ENCODE measurements around the gene SH3BP1.
A peak's percentile ranks its signal among the peaks of the same experiment; 100 is the strongest.
"Not testable (repeated sequence)": the region's sequence is repeated elsewhere in the genome, so short reads cannot be mapped to it uniquely, and the experiment has no call there.

SH3BP1 gene

DNA sequence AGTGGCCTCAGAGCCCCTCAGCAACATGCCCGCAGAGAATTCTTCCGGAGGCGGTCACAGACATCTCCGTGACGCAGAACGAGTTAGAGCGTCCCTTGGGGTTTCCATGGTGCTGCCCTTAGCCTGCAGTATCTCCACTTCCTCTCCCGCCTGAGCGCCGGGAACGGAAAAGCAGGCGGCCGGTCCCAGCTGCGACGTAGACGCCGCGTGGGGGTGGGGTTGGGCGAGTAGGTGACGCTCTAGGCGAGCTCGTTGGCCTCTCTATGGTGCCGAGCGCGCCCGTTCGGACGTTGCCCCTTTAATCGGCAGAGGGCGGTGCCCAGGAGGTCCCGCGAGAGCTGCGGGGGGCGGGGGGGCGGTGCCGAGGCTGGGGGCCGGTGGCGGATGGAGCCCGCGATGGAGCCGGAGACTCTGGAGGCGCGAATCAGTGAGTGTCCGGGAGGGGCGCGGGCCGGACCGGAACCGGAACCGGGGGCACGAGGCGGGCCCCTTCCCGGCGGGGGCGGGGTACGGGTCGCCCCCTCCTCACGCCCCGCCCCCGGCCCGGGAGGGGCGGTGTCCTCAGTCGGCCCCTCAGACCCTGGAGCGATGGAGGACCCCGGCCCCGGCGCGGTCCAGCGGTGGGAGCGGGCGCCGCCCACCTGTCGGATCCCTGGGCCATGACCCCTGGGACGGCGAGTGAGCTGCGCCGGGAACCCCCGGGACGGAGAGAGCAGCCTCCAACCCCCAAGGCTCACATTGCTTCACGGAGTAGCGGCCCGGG, 30.8 kb upstream of the SH3BP1 start, which contains the start of gene GGA1:
GGA1 (plus strand) TSS at position 358 of the 763 bp plus-strand sequence; CDS start at position 385, 27 bp downstream.
- H2AK5ac ChIP-seq (ENCODE audit: low read length, severe bottlenecking): peak within 1 kb of the TSS; percentile 79
- peak; percentile 99 for DNase-seq
- peak within 1 kb of the TSS; percentile 92 to 96 for H3K4ac ChIP-seq (ENCODE audit: low read depth in 1 of 2, low read length in 2 of 2)
- H2BK120ac ChIP-seq (ENCODE audit: low read depth, low read length): peak within 1 kb of the TSS; percentile 96
- peak within 1 kb of the TSS; percentile 94 for H4K91ac ChIP-seq (ENCODE audit: low read length)
- peak within 1 kb of the TSS in 1 of 2 experiments; percentile 80 for H2BK12ac ChIP-seq (ENCODE audit: low read length in 2 of 2)
- H3K4me1 ChIP-seq (ENCODE audit: control insufficient read depth, insufficient read depth, low read depth, low read length): peaks cover 20% of the 10 kb centered on the region
- peaks cover 12% of the 10 kb centered on the region for H3K79me1 ChIP-seq (replicated peaks; ENCODE audit: low read length, poor library complexity, severe bottlenecking)
- peak within 1 kb of the TSS; percentile 94 for H2BK15ac ChIP-seq (ENCODE audit: low read depth, poor library complexity, severe bottlenecking)
- peak within 1 kb of the TSS; percentile 90 for H4K8ac ChIP-seq (ENCODE audit: low read length)
- no peaks in the 10 kb centered on the region for H3K9me3 ChIP-seq (ENCODE audit: control insufficient read depth, low read length)
- peak within 1 kb of the TSS; percentile 98 for H3K27ac ChIP-seq (ENCODE audit: low read length, poor library complexity, severe bottlenecking)
- H3K9ac ChIP-seq (ENCODE audit: low read length): peak within 1 kb of the TSS; percentile 95
- H2AFZ ChIP-seq (ENCODE audit: low read depth, low read length): peak within 1 kb of the TSS; percentile 94
- H3K18ac ChIP-seq (ENCODE audit: low read depth in 1 of 2, low read length in 2 of 2): peak within 1 kb of the TSS; percentile 90 to 94
- H3K4me3 ChIP-seq (ENCODE audit: insufficient read depth in 1 of 2, low read depth in 1 of 2, low read length in 2 of 2): peak within 1 kb of the TSS; percentile 93 to 99
- peaks cover 0 to 11% of the 10 kb centered on the region in 2 experiments for H3K36me3 ChIP-seq (ENCODE audit: control insufficient read depth in 1 of 2, insufficient read depth in 2 of 2, low read depth in 1 of 2, low read length in 2 of 2)
- peak within 1 kb of the TSS; percentile 91 for H3K4me2 ChIP-seq (ENCODE audit: low read length, poor library complexity, severe bottlenecking)
- WGBS: under 1% methylated on average over 74 of the region's 82 CpGs
- H3K27me3 ChIP-seq (ENCODE audit: control insufficient read depth in 1 of 2, insufficient read depth in 1 of 2, low read length in 2 of 2): peaks cover 8 to 10% of the 10 kb centered on the region in 2 experiments
- H3K14ac ChIP-seq (ENCODE audit: low read length in 2 of 2): peak within 1 kb of the TSS in 1 of 2 experiments; percentile 95
- peak within 1 kb of the TSS; percentile 91 for H2BK5ac ChIP-seq (ENCODE audit: low read depth, low read length, poor library complexity, severe bottlenecking)
- H3K23ac ChIP-seq (ENCODE audit: low read length in 2 of 2): peak within 1 kb of the TSS in 1 of 2 experiments; percentile 98

DNA sequence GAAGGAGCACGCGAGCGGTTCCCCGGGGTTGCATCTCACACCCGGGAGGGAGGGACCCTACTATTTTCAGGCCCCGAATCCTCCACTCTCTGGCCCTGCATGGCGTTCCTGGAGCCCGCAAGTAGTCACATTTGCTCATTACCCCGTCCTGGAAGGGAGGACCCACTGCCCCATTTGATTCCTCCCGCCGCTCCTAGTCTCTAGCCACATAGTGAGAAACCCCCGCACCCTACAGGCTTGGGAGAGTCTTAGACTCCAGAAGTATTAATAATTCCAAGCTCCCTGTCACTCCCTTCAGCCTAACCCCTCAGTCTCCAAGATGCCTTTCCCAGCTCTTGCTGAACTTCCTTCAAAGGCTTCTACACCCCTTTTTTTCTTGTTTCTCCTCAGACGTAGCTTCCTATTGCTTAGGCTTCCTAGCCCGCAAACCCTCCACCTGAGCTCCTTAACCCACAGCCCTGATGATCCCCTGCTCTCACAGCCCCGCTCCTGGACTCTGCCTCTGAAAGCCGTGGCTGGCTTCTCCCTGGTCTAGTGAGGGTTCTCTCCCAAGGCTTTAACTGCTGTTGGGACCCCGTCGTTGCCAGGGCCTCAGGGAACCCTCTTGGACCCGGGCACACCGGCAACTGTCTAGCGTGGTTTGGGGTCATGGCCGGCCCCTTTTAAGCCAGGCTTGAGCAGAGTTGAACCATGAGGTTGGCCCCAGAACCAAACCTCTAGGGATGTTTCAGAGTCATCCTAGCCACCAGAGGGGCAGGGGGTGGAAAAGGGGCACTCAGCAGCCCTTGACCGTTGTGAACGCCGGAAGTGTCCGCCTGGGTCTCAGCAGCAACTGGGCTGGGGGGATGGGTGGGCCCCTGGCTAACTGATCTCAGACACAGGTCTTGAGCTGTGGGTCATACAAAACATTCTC, 30.0 kb upstream of the SH3BP1 start:
- no peaks in the 10 kb centered on the region for H3K9me3 ChIP-seq (ENCODE audit: control insufficient read depth, low read length)
- peak overlapping the region; percentile 91 for H3K4me2 ChIP-seq (ENCODE audit: low read length, poor library complexity, severe bottlenecking)
- H3K4me1 ChIP-seq (ENCODE audit: control insufficient read depth, insufficient read depth, low read depth, low read length): peaks cover 20% of the 10 kb centered on the region
- H3K18ac ChIP-seq (ENCODE audit: low read depth in 1 of 2, low read length in 2 of 2): peak overlapping the region; percentile 90 to 91
- H4K91ac ChIP-seq (ENCODE audit: low read length): peak overlapping the region; percentile 76
- peak overlapping the region; percentile 79 for H3K27ac ChIP-seq (ENCODE audit: low read length, poor library complexity, severe bottlenecking)
- WGBS: 16% methylated on average over 26 of the region's 26 CpGs
- peak; percentile 62 for DNase-seq
- H2BK120ac ChIP-seq (ENCODE audit: low read depth, low read length): peak overlapping the region; percentile 96
- peak overlapping the region in 1 of 2 experiments; percentile 80 for H2BK12ac ChIP-seq (ENCODE audit: low read length in 2 of 2)
- peaks cover 6 to 19% of the 10 kb centered on the region in 2 experiments for H3K36me3 ChIP-seq (ENCODE audit: control insufficient read depth in 1 of 2, insufficient read depth in 2 of 2, low read depth in 1 of 2, low read length in 2 of 2)
- H2BK15ac ChIP-seq (ENCODE audit: low read depth, poor library complexity, severe bottlenecking): peak overlapping the region; percentile 87
- peak overlapping the region in 1 of 2 experiments; percentile 95 for H3K14ac ChIP-seq (ENCODE audit: low read length in 2 of 2)
- peaks cover 8 to 10% of the 10 kb centered on the region in 2 experiments for H3K27me3 ChIP-seq (ENCODE audit: control insufficient read depth in 1 of 2, insufficient read depth in 1 of 2, low read length in 2 of 2)
- H3K4me3 ChIP-seq (ENCODE audit: insufficient read depth in 1 of 2, low read depth in 1 of 2, low read length in 2 of 2): peak overlapping the region; percentile 93 to 99
- H3K23ac ChIP-seq (ENCODE audit: low read length in 2 of 2): peak overlapping the region in 1 of 2 experiments; percentile 98
- H3K9ac ChIP-seq (ENCODE audit: low read length): peak overlapping the region; percentile 95
- peak overlapping the region; percentile 94 for H2AFZ ChIP-seq (ENCODE audit: low read depth, low read length)
- H3K4ac ChIP-seq (ENCODE audit: low read depth in 1 of 2, low read length in 2 of 2): peak overlapping the region; percentile 92 to 96
- peak overlapping the region; percentile 88 for H4K8ac ChIP-seq (ENCODE audit: low read length)
- peaks cover 19% of the 10 kb centered on the region for H3K79me1 ChIP-seq (replicated peaks; ENCODE audit: low read length, poor library complexity, severe bottlenecking)
- peak overlapping the region; percentile 71 for H2AK5ac ChIP-seq (ENCODE audit: low read length, severe bottlenecking)
- peak overlapping the region; percentile 91 for H2BK5ac ChIP-seq (ENCODE audit: low read depth, low read length, poor library complexity, severe bottlenecking)

DNA sequence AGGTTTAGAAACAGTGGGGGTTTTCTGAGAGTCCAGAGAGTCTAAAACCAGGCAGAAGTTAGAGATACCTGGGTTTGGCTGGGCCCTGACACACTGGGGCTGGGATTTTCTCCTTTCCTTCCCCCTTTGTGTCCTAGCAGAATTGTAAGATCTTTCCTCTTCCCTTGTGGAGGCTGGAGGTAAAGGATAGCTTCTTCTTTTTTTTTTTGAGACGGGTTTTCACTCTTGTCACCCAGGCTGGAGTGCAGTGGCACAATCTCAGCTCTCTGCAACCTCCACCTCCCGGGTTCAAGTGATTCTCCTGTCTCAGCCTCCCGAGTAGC, 29.4 kb upstream of the SH3BP1 start:
- H3K23ac ChIP-seq (ENCODE audit: low read length in 2 of 2); H2BK12ac ChIP-seq (ENCODE audit: low read length in 2 of 2); H3K18ac ChIP-seq (ENCODE audit: low read depth in 1 of 2, low read length in 2 of 2); H2BK5ac ChIP-seq (ENCODE audit: low read depth, low read length, poor library complexity, severe bottlenecking); H2AFZ ChIP-seq (ENCODE audit: low read depth, low read length); H2BK120ac ChIP-seq (ENCODE audit: low read depth, low read length); H4K91ac ChIP-seq (ENCODE audit: low read length); H4K8ac ChIP-seq (ENCODE audit: low read length); DNase-seq; H3K27me3 ChIP-seq (ENCODE audit: control insufficient read depth in 1 of 2, insufficient read depth in 1 of 2, low read length in 2 of 2); H3K9me3 ChIP-seq (ENCODE audit: control insufficient read depth, low read length); H2BK15ac ChIP-seq (ENCODE audit: low read depth, poor library complexity, severe bottlenecking); H3K14ac ChIP-seq (ENCODE audit: low read length in 2 of 2): not testable (repeated sequence)
- Histone ChIP-seq H3K4me1 (ENCODE audit: control insufficient read depth, insufficient read depth, low read depth, low read length) (peaks cover 20% of the 10 kb centered on the region), H3K4ac (ENCODE audit: low read depth in 1 of 2, low read length in 2 of 2) (peak overlapping the region in 1 of 2 experiments; percentile 36), H3K36me3 (ENCODE audit: control insufficient read depth in 1 of 2, insufficient read depth in 2 of 2, low read depth in 1 of 2, low read length in 2 of 2) (peaks cover 11 to 24% of the 10 kb centered on the region in 2 experiments), H3K9ac (ENCODE audit: low read length) (peak overlapping the region; percentile 95), H3K4me3 (ENCODE audit: insufficient read depth in 1 of 2, low read depth in 1 of 2, low read length in 2 of 2) (peak overlapping the region; percentile 93 to 99), H3K4me2 (ENCODE audit: low read length, poor library complexity, severe bottlenecking) (peak overlapping the region; percentile 91), H3K79me1 (replicated peaks; ENCODE audit: low read length, poor library complexity, severe bottlenecking) (peaks cover 20% of the 10 kb centered on the region), H3K27ac (ENCODE audit: low read length, poor library complexity, severe bottlenecking) (peak overlapping the region; percentile 79), H2AK5ac (ENCODE audit: low read length, severe bottlenecking) (peak overlapping the region; percentile 71)
- WGBS: 97% methylated on average over 2 of the region's 3 CpGs
